SJSA1 (cell line): ENCODE results near the gene TAF3. TPM values are rescaled to one million over a fixed set of nuclear protein-coding genes. Genes with fewer than 3 reads are reported as not detected.
"Not testable (repeated sequence)": the region's sequence is repeated elsewhere in the genome, so short reads cannot be mapped to it uniquely, and the experiment has no call there.

ENCODE experiments used
- DNase-seq, 2 experiments: peaks; one replicate each; pipeline ENCODE4 v3.0.0-alpha.2; 2015 to 2020; ENCODE audit warnings: low spot score in 2 of 2, low read depth in 1 of 2
- H3K27ac ChIP-seq: fragments of 250-450 bp; sonication (Bioruptor Pico); 2 replicates; pipeline ENCODE4 v1.5.1; 2020; ENCODE audit warnings: mild to moderate bottlenecking, moderate library complexity
- H3K27me3 ChIP-seq: fragments of 250-450 bp; sonication (Bioruptor Pico); replicated peaks from 2 replicates; pipeline ENCODE4 v1.5.1; 2020; ENCODE audit warnings: mild to moderate bottlenecking, moderate library complexity
- H3K36me3 ChIP-seq: fragments of 250-450 bp; sonication (Bioruptor Pico); 2 replicates; pipeline ENCODE4 v1.5.1; 2020; ENCODE audit warnings: mild to moderate bottlenecking
- H3K4me1 ChIP-seq: fragments of 250-450 bp; sonication (Bioruptor Pico); replicated peaks from 2 replicates; pipeline ENCODE4 v1.6.1; 2021; ENCODE audit warnings: mild to moderate bottlenecking
- H3K4me3 ChIP-seq: fragments of 250-450 bp; sonication (Bioruptor Pico); 2 replicates; pipeline ENCODE4 v1.5.1; 2020; ENCODE audit warnings: mild to moderate bottlenecking
- H3K9me3 ChIP-seq: fragments of 250-450 bp; sonication (Bioruptor Pico); replicated peaks from 2 replicates; pipeline ENCODE4 v1.5.1; 2020; ENCODE audit warnings: mild to moderate bottlenecking
- total RNA-seq: library from RNA; depleted of rRNA; stranded (reverse); fragments of >200 nt; shearing (Covaris generic); gene quantifications from 2 replicates; pipeline ENCODE4 v1.2.3, GENCODE V29; 2014; rRNA removed

The TAF3 gene, protein sequence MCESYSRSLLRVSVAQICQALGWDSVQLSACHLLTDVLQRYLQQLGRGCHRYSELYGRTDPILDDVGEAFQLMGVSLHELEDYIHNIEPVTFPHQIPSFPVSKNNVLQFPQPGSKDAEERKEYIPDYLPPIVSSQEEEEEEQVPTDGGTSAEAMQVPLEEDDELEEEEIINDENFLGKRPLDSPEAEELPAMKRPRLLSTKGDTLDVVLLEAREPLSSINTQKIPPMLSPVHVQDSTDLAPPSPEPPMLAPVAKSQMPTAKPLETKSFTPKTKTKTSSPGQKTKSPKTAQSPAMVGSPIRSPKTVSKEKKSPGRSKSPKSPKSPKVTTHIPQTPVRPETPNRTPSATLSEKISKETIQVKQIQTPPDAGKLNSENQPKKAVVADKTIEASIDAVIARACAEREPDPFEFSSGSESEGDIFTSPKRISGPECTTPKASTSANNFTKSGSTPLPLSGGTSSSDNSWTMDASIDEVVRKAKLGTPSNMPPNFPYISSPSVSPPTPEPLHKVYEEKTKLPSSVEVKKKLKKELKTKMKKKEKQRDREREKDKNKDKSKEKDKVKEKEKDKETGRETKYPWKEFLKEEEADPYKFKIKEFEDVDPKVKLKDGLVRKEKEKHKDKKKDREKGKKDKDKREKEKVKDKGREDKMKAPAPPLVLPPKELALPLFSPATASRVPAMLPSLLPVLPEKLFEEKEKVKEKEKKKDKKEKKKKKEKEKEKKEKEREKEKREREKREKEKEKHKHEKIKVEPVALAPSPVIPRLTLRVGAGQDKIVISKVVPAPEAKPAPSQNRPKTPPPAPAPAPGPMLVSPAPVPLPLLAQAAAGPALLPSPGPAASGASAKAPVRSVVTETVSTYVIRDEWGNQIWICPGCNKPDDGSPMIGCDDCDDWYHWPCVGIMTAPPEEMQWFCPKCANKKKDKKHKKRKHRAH
- total RNA-seq: 4.4 and 4.6 TPM in 2 replicates

DNA sequence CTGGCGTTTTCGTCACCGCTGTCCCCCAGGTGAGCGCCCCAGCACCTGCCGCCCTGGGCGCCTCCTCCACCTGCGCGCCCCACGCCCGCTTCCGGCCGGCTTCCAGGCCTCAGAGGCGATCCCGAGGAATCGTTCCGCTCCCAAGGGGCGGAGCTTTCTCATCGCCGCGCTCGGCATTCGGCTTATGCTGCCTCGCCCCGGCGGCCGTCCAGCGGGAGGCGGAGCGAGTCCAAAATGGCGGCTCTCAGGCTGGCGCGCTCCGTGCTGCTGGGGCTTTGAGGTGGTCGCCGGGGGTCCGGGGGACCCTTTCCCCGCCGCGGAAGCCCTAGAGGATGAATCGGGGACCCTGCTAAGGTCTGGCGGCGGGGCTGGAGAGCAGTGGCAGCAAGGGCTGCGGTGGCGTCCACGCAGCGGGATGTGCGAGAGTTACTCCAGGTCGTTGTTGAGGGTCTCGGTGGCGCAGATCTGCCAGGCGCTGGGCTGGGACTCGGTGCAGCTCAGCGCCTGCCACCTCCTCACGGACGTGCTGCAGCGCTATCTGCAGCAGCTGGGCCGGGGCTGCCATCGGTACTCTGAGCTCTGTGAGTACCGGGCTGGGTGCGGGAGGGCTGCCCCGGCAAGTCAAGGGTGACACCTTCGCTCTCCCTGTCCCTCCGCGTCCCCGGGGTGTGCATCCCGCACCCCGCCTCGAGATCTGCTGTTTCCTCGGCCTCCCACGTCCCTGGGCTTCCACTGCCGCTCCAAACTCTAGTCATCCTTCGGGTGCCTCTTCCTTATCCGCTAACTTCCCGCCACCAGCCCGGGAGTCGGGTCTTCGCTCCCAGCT, at the start of gene TAF3:
Gene TAF3 (plus strand): TSS at position 211 of the 826 bp plus-strand sequence. CDS start 205 bp downstream, at position 416.
- DNase-seq: peak; percentile 78 to 84
- Histone ChIP-seq H3K36me3 (peaks cover 13% of the 10 kb centered on the region), H3K4me1 (peaks cover 9% of the 10 kb centered on the region), H3K9me3 (no peaks in the 10 kb centered on the region), H3K27me3 (no peaks in the 10 kb centered on the region; the same call in 1 of the 2 replicates), H3K27ac (0 out of 2 replicates have a peak within 1 kb of the TSS, but pooled peaks have one; percentile 16), H3K4me3 (peak within 1 kb of the TSS; percentile 83)

DNA sequence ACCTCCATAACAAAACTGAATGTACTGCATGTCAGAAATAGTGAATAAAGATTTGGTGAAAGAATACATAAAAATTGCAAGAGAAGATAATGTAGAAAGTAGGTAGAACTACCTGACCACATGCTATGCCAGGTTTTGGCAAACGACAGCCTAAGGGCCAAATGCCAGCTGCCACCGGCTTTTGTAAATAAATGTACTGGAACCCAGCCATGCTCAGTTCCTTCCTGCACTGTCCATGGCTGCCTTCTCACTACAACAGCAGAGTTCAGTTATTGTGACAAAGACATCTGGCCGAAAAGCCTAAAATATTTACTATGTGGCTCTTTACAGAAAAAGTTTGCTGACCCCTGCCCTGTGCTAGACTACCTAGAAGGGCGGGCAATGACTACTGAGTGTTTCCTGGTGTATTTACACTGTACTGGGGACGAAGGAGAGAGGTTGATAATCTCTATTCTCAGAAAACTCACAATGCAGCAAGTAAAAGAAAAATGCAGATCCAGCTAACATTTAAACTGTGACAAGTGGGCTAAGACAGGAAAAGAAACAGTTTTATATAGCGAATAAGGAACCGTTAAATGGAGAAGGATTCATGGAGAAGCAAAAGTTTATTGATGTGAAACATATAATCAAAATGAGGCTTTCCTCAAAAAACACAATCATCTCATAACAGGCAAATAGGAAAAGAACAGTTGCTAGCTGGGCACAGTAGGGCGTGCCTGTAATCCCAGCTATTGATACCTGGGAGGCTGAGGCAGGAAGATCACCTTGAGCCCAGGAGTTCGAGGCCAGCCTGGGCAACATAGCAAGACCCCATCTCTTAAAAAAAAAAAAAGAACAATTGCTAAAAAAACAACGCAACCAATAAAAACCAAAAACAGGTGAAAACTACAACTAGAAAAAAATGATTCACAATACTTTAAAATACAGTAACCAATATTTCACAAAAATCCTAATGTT, 44.2 kb upstream of the TAF3 start:
- Histone ChIP-seq H3K9me3 (no peaks in the 10 kb centered on the region), H3K36me3 (peaks cover 79% of the 10 kb centered on the region), H3K27me3 (no peaks in the 10 kb centered on the region), H3K27ac (no peak overlapping the region), H3K4me3 (no peak overlapping the region), H3K4me1 (no peaks in the 10 kb centered on the region)
- DNase-seq: no peak

DNA sequence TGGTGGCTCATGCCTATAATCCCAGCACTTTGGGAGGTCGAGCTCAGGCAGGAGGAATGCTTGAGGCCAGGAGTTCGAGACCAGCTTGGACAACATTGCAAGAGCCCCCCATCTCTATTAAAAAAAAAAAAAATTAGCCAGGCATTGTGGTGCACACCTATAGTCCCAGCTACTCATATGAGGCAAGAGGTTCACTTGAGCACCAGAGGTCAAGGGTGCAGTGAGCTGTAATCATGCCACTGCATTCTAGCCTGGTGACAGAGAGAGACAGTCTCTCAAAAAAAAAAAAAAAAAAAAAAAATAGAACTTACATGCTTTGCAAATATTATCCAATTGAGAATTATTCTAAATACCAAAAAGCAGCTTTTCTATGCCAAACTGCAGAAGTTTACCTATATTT, 41.5 kb upstream of the TAF3 start:
- no peaks in the 10 kb centered on the region for H3K4me1 ChIP-seq
- H3K36me3 ChIP-seq: peaks cover 77% of the 10 kb centered on the region
- no peak overlapping the region for H3K4me3 ChIP-seq
- H3K27ac ChIP-seq: no peak overlapping the region
- no peaks in the 10 kb centered on the region for H3K27me3 ChIP-seq
- DNase-seq: no peak
- no peaks in the 10 kb centered on the region for H3K9me3 ChIP-seq

DNA sequence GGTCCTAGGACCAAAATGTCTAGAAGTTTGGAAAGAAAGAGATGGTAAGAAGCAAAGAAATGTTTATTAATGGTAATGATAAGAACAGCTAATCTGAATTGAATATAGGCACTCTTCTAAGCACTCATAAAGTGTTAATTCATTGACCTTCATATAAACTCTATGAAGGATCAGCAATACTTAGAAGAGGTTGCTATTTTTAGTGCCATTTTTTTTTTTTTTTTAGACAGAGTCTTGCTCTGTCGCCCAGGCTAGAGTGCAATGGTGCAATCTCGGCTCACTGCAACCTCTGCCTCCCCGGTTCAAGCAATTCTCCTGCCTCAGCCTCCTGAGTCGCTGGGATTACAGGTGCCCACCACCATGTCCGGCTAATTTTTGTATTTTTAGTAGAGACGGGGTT, 36.1 kb upstream of the TAF3 start:
- H3K27me3 ChIP-seq, H3K27ac ChIP-seq, H3K4me1 ChIP-seq, DNase-seq, H3K9me3 ChIP-seq, H3K4me3 ChIP-seq: not testable (repeated sequence)
- peaks cover 62% of the 10 kb centered on the region for H3K36me3 ChIP-seq

DNA sequence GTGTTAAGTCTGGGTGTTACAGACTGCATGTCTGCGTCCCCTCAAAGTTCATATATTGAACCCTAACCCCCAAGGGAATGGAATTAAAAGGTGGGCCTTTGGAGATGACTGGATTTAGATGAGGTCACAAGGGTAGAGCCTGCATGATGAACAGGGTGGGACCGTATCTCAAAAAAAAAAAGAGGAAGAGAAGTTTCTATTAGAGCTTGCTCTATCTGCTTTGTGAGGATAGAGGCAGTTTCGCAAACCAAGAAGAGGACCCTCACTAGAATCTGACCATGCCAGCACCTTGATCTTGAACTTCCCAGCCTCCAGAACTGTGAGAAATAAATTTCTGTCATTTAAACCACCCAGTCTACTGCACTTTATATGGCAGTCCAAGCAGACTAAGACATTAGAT, 31.9 kb upstream of the TAF3 start:
- Histone ChIP-seq H3K27me3 (no peaks in the 10 kb centered on the region), H3K4me3 (peak overlapping the region; percentile 84), H3K36me3 (peaks cover 36% of the 10 kb centered on the region), H3K4me1 (peaks cover 11% of the 10 kb centered on the region; the same call in 1 of the 2 replicates), H3K9me3 (no peaks in the 10 kb centered on the region), H3K27ac (no peak overlapping the region)
- no peak for DNase-seq

DNA sequence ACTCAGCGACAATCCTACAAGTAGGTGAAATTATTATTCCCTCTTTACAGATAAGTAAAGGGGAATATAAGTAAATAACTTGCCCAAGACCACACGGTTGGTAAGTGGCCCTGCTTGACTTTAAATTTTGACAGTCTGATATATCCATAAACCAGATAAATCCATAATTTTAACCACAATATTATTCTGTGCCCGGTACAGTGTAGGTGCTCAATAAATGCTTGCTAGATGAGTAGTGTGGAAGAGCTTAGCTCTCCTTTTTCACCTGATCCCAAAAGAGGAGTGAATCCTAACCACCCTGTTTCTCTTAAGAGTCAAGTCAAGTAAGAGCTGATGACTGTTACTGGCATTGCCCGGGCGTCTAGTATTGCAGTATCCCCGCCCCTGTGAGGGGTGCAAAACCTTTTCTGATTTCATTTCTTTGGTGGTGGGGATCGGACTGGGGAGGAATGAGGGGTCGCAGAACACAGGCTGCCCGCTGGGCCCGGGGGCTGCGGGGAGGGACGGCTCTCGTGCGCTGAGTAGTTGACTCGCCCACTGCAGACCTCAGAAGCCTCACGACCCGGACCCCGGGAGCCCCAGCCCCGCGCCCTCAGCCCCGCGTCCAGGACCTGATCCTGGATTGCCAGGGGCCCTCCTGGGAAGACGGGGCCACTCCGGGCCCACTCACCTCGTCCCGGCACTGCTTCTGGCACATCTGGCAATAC, 31.0 kb upstream of the TAF3 start:
- H3K4me3 ChIP-seq: peak overlapping the region; percentile 84

DNA sequence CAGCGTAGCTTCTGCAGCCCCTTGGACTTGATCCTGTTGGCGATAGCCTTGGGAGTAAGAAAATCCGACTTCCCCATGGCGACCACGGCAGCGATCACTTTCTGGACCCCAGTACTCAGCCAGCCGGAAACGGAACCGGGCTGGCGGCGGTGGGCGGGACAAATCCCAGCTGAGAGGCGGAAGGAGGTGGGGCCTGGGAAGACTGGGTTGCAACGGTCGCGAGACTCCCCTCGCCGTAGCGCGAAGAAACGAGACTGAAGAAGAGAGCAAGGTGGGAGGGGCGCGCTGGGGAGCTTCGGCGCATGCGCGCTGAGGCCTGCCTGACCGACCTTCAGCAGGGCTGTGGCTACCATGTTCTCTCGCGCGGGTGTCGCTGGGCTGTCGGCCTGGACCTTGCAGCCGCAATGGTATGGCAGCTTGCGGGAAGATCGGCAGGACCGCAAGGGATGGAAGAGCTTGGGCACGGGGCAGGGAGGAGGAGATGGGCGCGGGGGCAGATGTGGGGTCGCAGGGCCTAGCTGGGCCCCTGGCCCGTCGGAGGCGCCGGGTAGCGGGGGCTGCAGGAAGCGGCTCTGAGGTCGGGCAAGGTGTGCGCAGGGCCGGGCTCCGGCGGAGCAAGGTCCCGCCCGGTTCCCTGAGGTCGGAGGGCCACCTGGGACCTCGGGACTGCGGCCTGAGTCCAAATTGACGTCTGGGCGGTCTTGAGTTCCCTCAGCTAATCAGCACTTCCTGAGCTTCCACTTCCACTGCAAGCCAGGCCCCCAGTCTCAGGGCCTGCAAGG, 30.3 kb upstream of the TAF3 start, which contains the start of the genes ATP5F1C and KIN:
Gene ATP5F1C (plus strand): TSS at position 321 of the 782 bp plus-strand sequence. CDS start 31 bp downstream, at position 352.
Gene KIN (minus strand): TSS at position 137 of the 782 bp plus-strand sequence. CDS start 60 bp downstream, at position 77.
- Histone ChIP-seq H3K9me3 (no peaks in the 10 kb centered on the region), H3K4me3 (peak within 1 kb of the TSS; percentile 84), H3K27me3 (no peaks in the 10 kb centered on the region), H3K36me3 (peaks cover 38% of the 10 kb centered on the region), H3K4me1 (peaks cover 18% of the 10 kb centered on the region), H3K27ac (peak within 1 kb of the TSS; percentile 48)
- DNase-seq: peak; percentile 95 to 97

More for the DNA sequence above, 31.0 kb upstream of the TAF3 start:
- Histone ChIP-seq H3K4me1 (peaks cover 12% of the 10 kb centered on the region), H3K27ac (peak overlapping the region; percentile 48), H3K9me3 (no peaks in the 10 kb centered on the region), H3K36me3 (peaks cover 34% of the 10 kb centered on the region), H3K27me3 (no peaks in the 10 kb centered on the region)
- DNase-seq: peak in 1 of 2 experiments; percentile 20

DNA sequence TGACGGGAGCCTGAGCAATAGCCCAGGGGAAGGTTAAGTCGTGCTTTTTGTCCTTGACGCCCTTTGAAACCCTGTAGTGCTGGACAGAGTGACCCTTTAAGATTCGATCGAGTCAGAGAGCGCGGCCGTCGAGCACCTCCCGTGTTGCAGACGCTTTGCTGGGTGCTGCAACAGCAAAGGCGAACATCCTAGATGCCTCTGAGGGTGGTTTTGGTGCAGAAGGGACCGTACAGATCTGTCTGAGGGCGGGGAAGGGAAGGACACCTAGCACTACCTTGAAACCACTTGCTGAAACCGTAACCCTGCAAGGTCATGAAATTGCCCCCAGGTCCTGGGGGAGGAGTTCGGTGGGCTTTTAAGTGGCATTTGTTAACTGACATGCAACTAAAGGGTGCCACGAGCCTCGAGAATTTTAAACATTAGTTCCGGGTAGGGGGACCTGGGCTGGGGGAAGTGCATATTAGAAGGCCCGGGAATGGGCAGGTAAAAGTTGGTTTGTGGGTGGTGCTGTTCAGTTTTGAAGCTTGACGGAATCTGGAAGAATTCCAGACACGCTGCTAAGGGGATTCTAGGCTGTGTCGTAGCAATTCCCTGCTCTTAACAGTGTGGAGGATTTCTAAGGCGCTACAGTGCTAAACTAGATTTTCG, 29.5 kb upstream of the TAF3 start:
- no peak for DNase-seq
- peaks cover 18% of the 10 kb centered on the region for H3K4me1 ChIP-seq
- H3K4me3 ChIP-seq: peak overlapping the region; percentile 84
- H3K9me3 ChIP-seq: no peaks in the 10 kb centered on the region
- no peak overlapping the region; the same call in 1 of the 2 replicates for H3K27ac ChIP-seq
- H3K27me3 ChIP-seq: no peaks in the 10 kb centered on the region
- H3K36me3 ChIP-seq: peaks cover 36% of the 10 kb centered on the region

DNA sequence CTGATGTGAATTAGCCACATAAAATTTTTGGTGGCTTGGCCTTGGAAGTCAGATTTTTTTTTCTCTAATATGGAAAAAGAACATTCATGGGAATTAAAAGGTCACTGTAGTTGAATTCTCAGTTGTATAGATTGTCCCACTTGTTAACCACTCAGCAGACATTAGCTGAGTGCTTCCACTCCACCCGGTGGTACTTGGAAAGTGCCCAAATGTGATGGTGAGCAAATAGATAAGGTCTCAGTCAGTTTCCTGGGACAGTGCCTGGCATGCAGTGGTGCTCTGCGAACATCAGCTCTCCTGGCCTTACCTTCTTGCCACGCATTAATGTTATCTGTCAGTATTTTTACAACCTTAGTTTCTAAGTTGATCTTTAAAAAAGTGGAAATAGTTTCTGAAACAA, 28.9 kb upstream of the TAF3 start:
- no peak overlapping the region for H3K27ac ChIP-seq
- no peak for DNase-seq

DNA sequence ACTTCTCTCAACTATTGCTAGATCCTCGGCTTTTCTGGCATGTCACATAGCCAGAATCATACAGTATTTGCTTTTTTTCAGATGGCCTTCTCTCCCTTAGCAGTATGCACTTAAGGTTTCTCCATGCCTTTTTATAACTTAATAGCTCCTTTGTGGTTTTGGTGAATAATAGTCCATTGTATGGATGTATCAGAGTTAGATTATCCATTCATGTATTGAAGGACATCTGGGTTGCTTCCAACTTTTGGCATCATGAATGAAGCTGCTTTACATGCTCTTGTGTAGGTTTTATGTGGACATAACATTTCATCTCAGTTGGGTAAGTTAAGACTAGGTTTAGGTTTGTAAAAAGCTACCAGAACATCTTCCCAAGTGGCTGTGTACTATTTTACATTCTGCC, 25.8 kb upstream of the TAF3 start:
- Histone ChIP-seq H3K36me3 (peaks cover 38% of the 10 kb centered on the region), H3K4me3 (no peak overlapping the region)
- no peak for DNase-seq

More for the DNA sequence above, 28.9 kb upstream of the TAF3 start:
- H3K36me3 ChIP-seq: peaks cover 32% of the 10 kb centered on the region
- H3K4me1 ChIP-seq: peaks cover 18% of the 10 kb centered on the region
- no peaks in the 10 kb centered on the region for H3K9me3 ChIP-seq
- no peaks in the 10 kb centered on the region for H3K27me3 ChIP-seq
- H3K4me3 ChIP-seq: peak overlapping the region; percentile 84

More for the DNA sequence above, 25.8 kb upstream of the TAF3 start:
- H3K9me3 ChIP-seq: no peaks in the 10 kb centered on the region
- H3K27me3 ChIP-seq: no peaks in the 10 kb centered on the region
- H3K4me1 ChIP-seq: peaks cover 21% of the 10 kb centered on the region
- H3K27ac ChIP-seq: no peak overlapping the region
